Activated T-cell treated with anti-CD3 and anti-CD28 coated beads, Interleukin-2, amount 50 U/mL, for 4 hours (primary cell): Measurements from ENCODE around the gene UGT1A5. TPM values are rescaled to one million over a fixed set of nuclear protein-coding genes. Genes with fewer than 3 reads are reported as not detected.
"Not testable (repeated sequence)": the region's sequence is repeated elsewhere in the genome, so short reads cannot be mapped to it uniquely, and the experiment has no call there.

Experiments used
- ATAC-seq, 2 donors: fragments of 200-7000 bp; cut with Tn5 transposase; one replicate each; pipeline ENCODE4 v1.10.0; 2021
- DNase-seq: peaks from one replicate; pipeline ENCODE4 v3.0.0-alpha.2; 2020
- H3K27me3 Mint-ChIP-seq: one replicate; pipeline ENCODE4 v1.8.0; 2021; ENCODE audit warnings: low read depth, mixed read lengths
- H3K36me3 Mint-ChIP-seq: one replicate; pipeline ENCODE4 v1.8.0; 2022; ENCODE audit warnings: mixed read lengths; ENCODE audit not compliant: insufficient read depth
- H3K4me1 Mint-ChIP-seq: one replicate; pipeline ENCODE4 v1.8.0; 2021; ENCODE audit warnings: low read depth, mixed read lengths
- H3K4me3 Mint-ChIP-seq: one replicate; pipeline ENCODE4 v1.8.0; 2021; ENCODE audit warnings: mild to moderate bottlenecking, moderate library complexity, mixed read lengths
- H3K9me3 Mint-ChIP-seq: one replicate; pipeline ENCODE4 v1.8.0; 2021; ENCODE audit warnings: mixed read lengths
- total RNA-seq, 3 donors: library from RNA; stranded (reverse); gene quantifications; one replicate each; pipeline ENCODE4 v1.2.1, GENCODE V29; 2021

UGT1A5 gene
- total RNA-seq, 3 donors from 2014 or later = not detected

- Mint-ChIP-seq H3K27me3 (peaks cover 17% of the 10 kb centered on the region), H3K9me3 (peaks cover 13% of the 10 kb centered on the region), H3K36me3 (no peaks in the 10 kb centered on the region)
Observed at GRCh38 chr2:233746475-233747282, 34.0 kb downstream of the UGT1A5 start.

GRCh38 chr2:233747283-233747544 is 34.5 kb downstream of the UGT1A5 start:
- Mint-ChIP-seq H3K4me3 (no peak overlapping the region), H3K27me3 (peaks cover 19% of the 10 kb centered on the region), H3K9me3 (peaks cover 16% of the 10 kb centered on the region), H3K4me1 (no peaks in the 10 kb centered on the region), H3K36me3 (no peaks in the 10 kb centered on the region)
- ATAC-seq = no peak
- no peak for DNase-seq

More at GRCh38 chr2:233746475-233747282, 34.0 kb downstream of the UGT1A5 start:
- DNase-seq (no peak), ATAC-seq (no peak)
- Mint-ChIP-seq H3K4me1 (no peaks in the 10 kb centered on the region), H3K4me3 (no peak overlapping the region)

- Mint-ChIP-seq H3K9me3 (peaks cover 16% of the 10 kb centered on the region), H3K27me3 (peaks cover 27% of the 10 kb centered on the region)
- DNase-seq, H3K4me1 Mint-ChIP-seq, ATAC-seq, H3K36me3 Mint-ChIP-seq, H3K4me3 Mint-ChIP-seq: not testable (repeated sequence)
Observed at GRCh38 chr2:233750689-233751088, 38.0 kb downstream of the UGT1A5 start.

- peaks cover 16% of the 10 kb centered on the region for H3K9me3 Mint-ChIP-seq
- H3K36me3 Mint-ChIP-seq, H3K4me3 Mint-ChIP-seq, H3K4me1 Mint-ChIP-seq, ATAC-seq, DNase-seq: not testable (repeated sequence)
- H3K27me3 Mint-ChIP-seq = peaks cover 25% of the 10 kb centered on the region
Observed at GRCh38 chr2:233751212-233752009, 38.7 kb downstream of the UGT1A5 start.

- Mint-ChIP-seq H3K36me3 (no peaks in the 10 kb centered on the region), H3K4me3 (no peak overlapping the region), H3K9me3 (peaks cover 12% of the 10 kb centered on the region), H3K27me3 (peaks cover 13% of the 10 kb centered on the region), H3K4me1 (no peaks in the 10 kb centered on the region)
- ATAC-seq (no peak), DNase-seq (no peak)
Observed at GRCh38 chr2:233754872-233755611, 42.3 kb downstream of the UGT1A5 start.

- H3K9me3 Mint-ChIP-seq = peaks cover 4% of the 10 kb centered on the region
- no peak overlapping the region for H3K4me3 Mint-ChIP-seq
- peaks cover 13% of the 10 kb centered on the region for H3K27me3 Mint-ChIP-seq
- no peaks in the 10 kb centered on the region for H3K36me3 Mint-ChIP-seq
- DNase-seq = no peak
- no peak for ATAC-seq
- no peaks in the 10 kb centered on the region for H3K4me1 Mint-ChIP-seq
Observed at GRCh38 chr2:233756429-233757081, 43.8 kb downstream of the UGT1A5 start.

GRCh38 chr2:233758141-233758540 is 45.4 kb downstream of the UGT1A5 start:
- DNase-seq (no peak), ATAC-seq (no peak)
- H3K36me3 Mint-ChIP-seq = no peaks in the 10 kb centered on the region
- no peaks in the 10 kb centered on the region for H3K9me3 Mint-ChIP-seq
- H3K4me1 Mint-ChIP-seq = no peaks in the 10 kb centered on the region
- H3K27me3 Mint-ChIP-seq = peaks cover 11% of the 10 kb centered on the region
- no peak overlapping the region for H3K4me3 Mint-ChIP-seq

GRCh38 chr2:233758849-233759248 is 46.1 kb downstream of the UGT1A5 start:
- ATAC-seq (no peak), DNase-seq (no peak)
- Mint-ChIP-seq H3K4me3 (no peak overlapping the region), H3K9me3 (no peaks in the 10 kb centered on the region), H3K27me3 (peaks cover 11% of the 10 kb centered on the region), H3K4me1 (no peaks in the 10 kb centered on the region), H3K36me3 (no peaks in the 10 kb centered on the region)

GRCh38 chr2:233760043-233760442 is 47.3 kb downstream of the UGT1A5 start, which contains the start of gene UGT1A1:
TSS of gene UGT1A1 (plus strand) at chr2:233760270. CDS start at chr2:233760288, 18 bp downstream.
- H3K36me3 Mint-ChIP-seq = no peaks in the 10 kb centered on the region
- no peaks in the 10 kb centered on the region for H3K4me1 Mint-ChIP-seq
- H3K4me3 Mint-ChIP-seq = no peak within 1 kb of the TSS
- no peak for DNase-seq
- peaks cover 16% of the 10 kb centered on the region for H3K27me3 Mint-ChIP-seq
- ATAC-seq = no peak
- H3K9me3 Mint-ChIP-seq = no peaks in the 10 kb centered on the region

- H3K4me1 Mint-ChIP-seq = no peaks in the 10 kb centered on the region
- H3K9me3 Mint-ChIP-seq = no peaks in the 10 kb centered on the region
- ATAC-seq (no peak), DNase-seq (no peak)
- no peak overlapping the region for H3K4me3 Mint-ChIP-seq
- H3K36me3 Mint-ChIP-seq = no peaks in the 10 kb centered on the region
- H3K27me3 Mint-ChIP-seq = peaks cover 22% of the 10 kb centered on the region
Observed at GRCh38 chr2:233761040-233761769, 48.5 kb downstream of the UGT1A5 start.

GRCh38 chr2:233764264-233764663 is 51.6 kb downstream of the UGT1A5 start:
- Mint-ChIP-seq H3K4me1 (no peaks in the 10 kb centered on the region), H3K9me3 (no peaks in the 10 kb centered on the region), H3K4me3 (no peak overlapping the region), H3K27me3 (peaks cover 35% of the 10 kb centered on the region), H3K36me3 (no peaks in the 10 kb centered on the region)
- DNase-seq (no peak), ATAC-seq (no peak)

- Mint-ChIP-seq H3K4me3 (no peak overlapping the region), H3K9me3 (no peaks in the 10 kb centered on the region), H3K4me1 (no peaks in the 10 kb centered on the region), H3K27me3 (peaks cover 38% of the 10 kb centered on the region), H3K36me3 (no peaks in the 10 kb centered on the region)
- DNase-seq (no peak), ATAC-seq (no peak)
Observed at GRCh38 chr2:233764761-233765160, 52.1 kb downstream of the UGT1A5 start.

- Mint-ChIP-seq H3K4me3 (no peak overlapping the region), H3K27me3 (peaks cover 38% of the 10 kb centered on the region), H3K9me3 (no peaks in the 10 kb centered on the region), H3K36me3 (no peaks in the 10 kb centered on the region), H3K4me1 (no peaks in the 10 kb centered on the region)
- DNase-seq (no peak), ATAC-seq (no peak)
Observed at GRCh38 chr2:233766416-233766815, 53.7 kb downstream of the UGT1A5 start.
